SK-N-SH treated with all-trans-retinoic acid at 6 μM for 48 hours (cell line): Measurements from ENCODE around the gene LIMCH1.

Experiments used
- ARNTL ChIP-seq: fragments of 450-650 bp; formaldehyde crosslinking; IDR thresholded peaks from 2 replicates; pipeline ENCODE4 v1.5.0; 2020; ENCODE audit warnings: low read depth, mild to moderate bottlenecking, moderate library complexity, borderline replicate concordance
- CREB5 ChIP-seq: fragments of 250-450 bp; sonication (Bioruptor Pico); IDR thresholded peaks from 2 replicates; pipeline ENCODE4 v1.5.1; 2020; ENCODE audit warnings: low read depth, mild to moderate bottlenecking, moderate library complexity
- CSRNP3 ChIP-seq: fragments of 250-450 bp; sonication (Bioruptor Pico); IDR thresholded peaks from 2 replicates; pipeline ENCODE4 v1.5.1; 2021; ENCODE audit warnings: mild to moderate bottlenecking, moderate library complexity
- ISL1 ChIP-seq: fragments of 250-450 bp; sonication (Bioruptor Pico); IDR thresholded peaks from 2 replicates; pipeline ENCODE4 v2.1.2; 2022; ENCODE audit warnings: mild to moderate bottlenecking, moderate library complexity
- PATZ1 ChIP-seq: fragments of 250-450 bp; sonication (Bioruptor Pico); IDR thresholded peaks from 2 replicates; pipeline ENCODE4 v1.8.0; 2020; ENCODE audit warnings: mild to moderate bottlenecking, moderate library complexity, borderline replicate concordance
- RARB ChIP-seq: fragments of 250-450 bp; sonication (Bioruptor Pico); IDR thresholded peaks from 2 replicates; pipeline ENCODE4 v1.8.0; 2021; ENCODE audit warnings: mild to moderate bottlenecking, moderate library complexity
- ZC3H10 ChIP-seq: fragments of 250-450 bp; sonication (Bioruptor Pico); IDR thresholded peaks from 2 replicates; pipeline ENCODE4 v1.5.1; 2021; ENCODE audit warnings: mild to moderate bottlenecking, moderate library complexity
- ZFP30 ChIP-seq: fragments of 450-650 bp; formaldehyde crosslinking; IDR thresholded peaks from 2 replicates; pipeline ENCODE4 v1.5.0; 2022; ENCODE audit warnings: mild to moderate bottlenecking, moderate library complexity
- ZNF565 ChIP-seq: fragments of 450-650 bp; formaldehyde crosslinking; conservative IDR thresholded peaks from 2 replicates; pipeline ENCODE4 v1.5.0; 2020; ENCODE audit warnings: low read depth, mild to moderate bottlenecking, moderate library complexity
- ZNF70 ChIP-seq: fragments of 450-650 bp; formaldehyde crosslinking; IDR thresholded peaks from 2 replicates; pipeline ENCODE4 v1.5.0; 2020; ENCODE audit warnings: mild to moderate bottlenecking, moderate library complexity

GRCh38 chr4:41509451-41509866, 28.5 kb upstream of the LIMCH1 start:
- no peak for TF ChIP-seq ZNF70 (CRISPR knock-in tag)
- TF ChIP-seq RARB, result no peak
- TF ChIP-seq CSRNP3 (CRISPR knock-in tag), result no peak
- no peak for TF ChIP-seq ARNTL (CRISPR knock-in tag)
- no peak for TF ChIP-seq ISL1 (CRISPR knock-in tag)
- no peak for TF ChIP-seq PATZ1 (CRISPR knock-in tag)
- no peak for TF ChIP-seq CREB5 (CRISPR knock-in tag)
- no peak for TF ChIP-seq ZFP30 (CRISPR knock-in tag)
- no peak for TF ChIP-seq ZC3H10 (CRISPR knock-in tag)
- TF ChIP-seq ZNF565 (CRISPR knock-in tag), result no peak
